HG03457 (cell line): ENCODE results near the gene XYLT1.

Experiments
- ATAC-seq: cut with Tn5 transposase; IDR thresholded peaks from one replicate; pipeline ENCODE4 v1.9.1; 2021; ENCODE audit warnings: moderate number of reproducible peaks; ENCODE audit not compliant: unreplicated experiment

The XYLT1 gene

GRCh38 chr16:17076818-17077498 lies 393.8 kb downstream of the XYLT1 start:
- no peak for ATAC-seq

DNA sequence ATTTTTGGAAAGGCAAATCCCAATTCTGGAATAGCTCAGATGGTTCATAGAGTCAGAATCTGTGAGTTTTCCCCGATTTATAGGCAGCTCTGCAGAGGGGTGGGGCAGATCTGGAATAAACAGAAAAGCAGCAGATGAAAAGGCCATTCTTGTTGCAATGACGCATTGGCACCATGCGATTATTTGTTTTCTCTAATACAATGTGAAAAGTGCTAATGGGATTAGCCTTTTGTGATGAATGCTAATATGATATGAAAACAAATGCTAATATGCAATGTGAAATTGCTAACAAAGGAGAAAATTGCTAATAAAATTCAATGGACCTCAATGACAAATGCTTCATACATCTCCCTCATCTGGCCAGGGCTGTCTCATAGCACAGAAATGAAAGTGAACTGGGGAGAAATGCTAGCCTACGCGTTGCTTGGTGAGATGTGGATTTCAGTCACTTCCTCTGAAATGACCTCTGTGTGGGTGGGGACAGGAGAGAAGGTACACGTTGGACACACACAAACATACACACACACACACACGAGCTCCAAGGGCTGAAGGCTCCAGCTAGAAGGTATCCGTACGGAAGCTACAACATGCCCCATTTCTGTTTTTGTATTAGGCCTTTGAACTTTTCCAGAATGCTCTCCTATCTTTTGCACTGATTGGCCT lies 394.5 kb downstream of the XYLT1 start:
- ATAC-seq = no peak

- ATAC-seq = no peak
These were observed 398.7 kb downstream of the XYLT1 start for GRCh38 chr16:17072104-17072503.

GRCh38 chr16:17070882-17071592 lies 399.7 kb downstream of the XYLT1 start:
- ATAC-seq = peak; percentile 72

DNA sequence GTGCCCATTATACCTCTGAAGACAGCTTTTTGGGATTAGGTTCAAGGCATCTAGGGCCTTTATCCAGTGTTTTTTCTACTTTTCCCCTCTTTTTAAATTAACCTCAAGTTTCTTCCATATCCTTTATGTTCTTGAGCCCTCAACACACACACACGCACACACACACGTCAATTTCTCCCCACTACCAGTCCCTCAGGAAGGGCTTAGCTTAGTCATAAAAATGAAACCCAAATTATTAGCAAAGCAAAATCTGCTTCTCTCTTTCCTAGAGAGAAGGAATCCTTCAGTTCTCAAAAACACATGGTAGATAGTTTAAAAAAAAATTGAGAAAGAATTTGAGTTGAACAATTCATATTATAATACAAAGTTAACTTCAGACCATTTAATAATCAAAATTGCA lies 401.1 kb downstream of the XYLT1 start:
- no peak for ATAC-seq

- no peak for ATAC-seq
These were observed 402.2 kb downstream of the XYLT1 start for GRCh38 chr16:17068524-17068923.

DNA sequence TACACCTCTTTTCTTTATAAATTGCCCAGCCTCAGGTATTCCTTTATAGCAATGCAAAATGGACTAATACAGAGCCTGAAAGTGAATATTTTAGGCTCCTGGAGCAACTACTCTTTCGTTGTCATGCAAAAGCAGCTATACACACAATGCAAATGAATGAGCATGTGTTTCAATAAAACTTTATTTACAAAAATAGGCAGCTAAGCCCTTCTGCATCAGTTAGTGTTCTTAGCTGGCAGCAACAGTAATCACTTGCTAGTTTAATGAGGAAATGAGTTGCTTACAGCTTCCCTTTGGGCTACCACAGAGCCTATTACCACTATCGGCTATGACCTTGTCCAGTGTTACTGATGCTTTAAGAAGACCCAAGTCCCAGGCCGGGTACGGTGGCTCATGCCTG lies 402.9 kb downstream of the XYLT1 start:
- no peak for ATAC-seq

GRCh38 chr16:17063201-17064139 lies 407.3 kb downstream of the XYLT1 start:
- ATAC-seq = no peak

DNA sequence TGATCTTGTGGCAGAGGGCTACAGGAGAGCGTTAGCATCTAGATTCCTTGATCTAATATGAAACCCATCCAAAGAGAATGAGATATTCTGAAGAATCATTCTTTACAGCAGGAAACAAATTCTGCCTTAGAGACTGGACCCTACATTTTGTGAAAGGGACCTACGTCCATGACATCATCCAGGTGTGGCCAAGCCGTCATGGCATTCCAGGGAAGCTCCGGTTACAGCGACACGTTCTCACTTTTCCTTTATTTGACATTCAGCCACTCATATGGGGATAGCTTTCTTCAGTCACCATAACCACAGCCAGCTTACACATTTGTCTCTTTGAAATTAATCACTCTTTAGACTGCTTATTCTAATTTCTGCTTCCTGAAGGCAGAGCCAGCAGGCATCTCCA lies 408.1 kb downstream of the XYLT1 start:
- no peak for ATAC-seq

DNA sequence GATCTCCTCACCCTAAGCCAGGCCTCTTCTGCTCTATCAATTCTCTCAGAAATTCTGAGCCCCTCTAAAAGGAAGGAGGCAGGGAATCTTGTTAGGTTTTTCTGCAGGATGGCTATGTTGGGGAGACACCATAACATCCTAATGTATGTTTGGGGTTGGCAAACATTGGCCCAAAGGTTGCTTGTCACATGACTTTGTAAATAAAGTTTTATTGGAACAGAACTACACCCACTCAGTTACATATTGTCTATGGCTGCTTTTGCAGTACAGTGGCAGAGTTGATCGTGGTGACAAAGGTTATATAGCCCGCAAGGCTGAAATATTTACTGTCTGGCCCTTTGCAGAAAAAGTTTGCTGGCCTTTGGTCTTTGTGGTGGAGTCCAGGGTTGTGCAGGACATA lies 409.4 kb downstream of the XYLT1 start:
- ATAC-seq = no peak

DNA sequence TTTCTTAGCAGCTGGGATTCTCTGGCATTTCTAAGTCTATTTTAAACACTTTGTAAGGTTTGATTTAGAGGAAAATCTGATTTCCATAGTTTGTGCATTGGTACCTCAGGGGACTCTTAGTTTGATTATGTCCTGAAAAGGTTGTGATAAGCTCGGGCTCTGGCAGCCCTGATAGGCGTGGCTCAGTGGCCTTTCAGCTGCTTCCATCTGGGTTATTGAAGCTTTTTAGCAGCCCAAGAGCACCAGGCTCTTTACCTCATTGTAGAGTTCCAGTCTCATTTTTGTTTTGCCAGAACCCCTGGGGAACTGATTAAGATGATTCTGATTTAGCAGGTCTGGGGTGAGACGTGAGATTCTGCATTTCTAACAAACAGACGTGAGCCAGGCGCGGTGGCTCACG lies 412.3 kb downstream of the XYLT1 start:
- no peak for ATAC-seq

DNA sequence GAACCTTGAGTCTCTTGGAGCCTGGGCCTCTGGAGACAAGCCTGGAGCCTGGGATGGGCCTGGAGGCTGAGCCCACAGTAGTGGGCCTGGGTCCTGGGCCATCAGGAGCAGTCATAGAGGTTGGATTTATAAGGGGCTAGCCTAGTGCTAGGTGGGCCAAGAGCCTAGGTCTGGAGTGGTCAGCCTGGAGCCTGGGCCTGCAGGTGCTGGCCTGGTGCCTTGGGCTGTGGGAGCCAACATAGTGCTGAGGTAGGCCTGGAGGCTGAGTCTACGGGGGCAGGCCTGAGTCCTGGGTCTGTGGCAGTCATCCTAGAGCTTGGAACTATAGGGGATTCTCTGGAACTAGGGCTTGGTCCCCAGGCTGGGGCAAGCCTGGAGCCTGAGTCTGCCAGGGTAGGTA lies 414.1 kb downstream of the XYLT1 start:
- no peak for ATAC-seq

- no peak for ATAC-seq
These were observed 417.1 kb downstream of the XYLT1 start for GRCh38 chr16:17053536-17054160.
